ENCODE results near the gene EPB41L3. TPM values are rescaled to one million over a fixed set of nuclear protein-coding genes. Genes with fewer than 3 reads are reported as not detected.

The EPB41L3 gene
- polyA plus RNA-seq, 3 donors: 25.2 to 56.6 (median 51.3) TPM

DNA sequence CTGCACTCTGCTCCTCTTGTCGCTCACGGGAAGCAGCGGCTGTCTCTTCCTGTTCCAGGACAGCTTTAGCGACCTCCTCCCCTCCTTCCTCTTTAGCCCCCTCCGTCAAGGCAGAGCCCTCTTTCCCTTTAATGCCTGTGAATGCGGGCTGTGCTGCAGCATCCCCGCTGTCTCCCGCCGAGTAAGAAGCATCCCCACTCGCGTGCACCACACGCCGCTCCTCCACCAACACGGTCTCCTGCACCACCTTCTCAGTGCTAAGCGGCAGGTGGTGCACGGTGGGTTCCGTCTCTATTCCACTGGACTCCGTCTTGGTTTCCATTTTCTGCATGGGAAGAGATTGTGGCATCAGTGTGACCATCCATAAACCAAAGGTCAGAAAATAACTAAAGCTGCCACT, 146.7 kb downstream of the EPB41L3 start:
- Histone ChIP-seq H3K4me2 (replicated peaks; ENCODE audit: extremely low read depth, low read length, poor library complexity, severe bottlenecking) (no peak overlapping the region), H4K20me1 (ENCODE audit: insufficient read depth, low read length) (no peaks in the 10 kb centered on the region), H3K9ac (ENCODE audit: insufficient read depth, low read length, poor library complexity, severe bottlenecking) (no peak overlapping the region), H3K36me3 (replicated peaks in 1 of 2; ENCODE audit: control insufficient read depth in 1 of 2, insufficient read depth in 2 of 2, low read length in 2 of 2) (peaks cover 36 to 75% of the 10 kb centered on the region in 2 donors), H3K4me3 (replicated peaks in 1 of 3; ENCODE audit: low read depth in 2 of 3, low read length in 3 of 3) (no peak overlapping the region), H3K27ac (ENCODE audit: low read depth in 1 of 2, low read length in 2 of 2) (no peak overlapping the region), H2AFZ (ENCODE audit: insufficient read depth, low read depth, low read length, poor library complexity, severe bottlenecking) (no peak overlapping the region), H3K79me2 (ENCODE audit: insufficient read depth, low read length) (no peaks in the 10 kb centered on the region), H3K9me3 (replicated peaks in 1 of 2; ENCODE audit: control insufficient read depth in 1 of 2, insufficient read depth in 1 of 2, low read length in 2 of 2) (no peaks in the 10 kb centered on the region), H3K27me3 (ENCODE audit: control insufficient read depth in 2 of 2, insufficient read depth in 2 of 2, low read length in 2 of 2) (no peaks in the 10 kb centered on the region), H3K4me1 (ENCODE audit: control insufficient read depth in 1 of 2, insufficient read depth in 2 of 2, low read length in 2 of 2) (no peaks in the 10 kb centered on the region)
- intact Hi-C loops (cut with micrococcal nuclease): no loop called here
- H3K4me1 Mint-ChIP-seq: no peaks in the 10 kb centered on the region
- H3K9me3 Mint-ChIP-seq: peaks cover 0 to 5% (median 0%) of the 10 kb centered on the region in 7 donors
- 96% methylated on average over 18 of the region's 18 CpGs for WGBS (ENCODE audit: insufficient coverage)
- DNase-seq: no peak
- no peak overlapping the region for H3K4me3 Mint-ChIP-seq
- no peak overlapping the region for H3K27ac Mint-ChIP-seq
- TF ChIP-seq CTCF (IDR thresholded peaks at IDR 0.05): no peak
- H3K27me3 Mint-ChIP-seq (ENCODE audit: low read depth in 3 of 3): peaks cover 0 to 4% (median 3%) of the 10 kb centered on the region in 3 donors
- H3K36me3 Mint-ChIP-seq: peaks cover 53 to 69% of the 10 kb centered on the region in 2 donors

GRCh38 chr18:5395860-5396448, 147.8 kb downstream of the EPB41L3 start:
- intact Hi-C loops (cut with micrococcal nuclease): no loop called here
- Histone ChIP-seq H4K20me1 (ENCODE audit: insufficient read depth, low read length) (no peaks in the 10 kb centered on the region), H3K36me3 (replicated peaks in 1 of 2; ENCODE audit: control insufficient read depth in 1 of 2, insufficient read depth in 2 of 2, low read length in 2 of 2) (peaks cover 36 to 75% of the 10 kb centered on the region in 2 donors), H3K27me3 (ENCODE audit: control insufficient read depth in 2 of 2, insufficient read depth in 2 of 2, low read length in 2 of 2) (no peaks in the 10 kb centered on the region), H3K4me1 (ENCODE audit: control insufficient read depth in 1 of 2, insufficient read depth in 2 of 2, low read length in 2 of 2) (no peaks in the 10 kb centered on the region), H3K9ac (ENCODE audit: insufficient read depth, low read length, poor library complexity, severe bottlenecking) (no peak overlapping the region), H3K9me3 (replicated peaks in 1 of 2; ENCODE audit: control insufficient read depth in 1 of 2, insufficient read depth in 1 of 2, low read length in 2 of 2) (no peaks in the 10 kb centered on the region), H3K27ac (ENCODE audit: low read depth in 1 of 2, low read length in 2 of 2) (no peak overlapping the region), H2AFZ (ENCODE audit: insufficient read depth, low read depth, low read length, poor library complexity, severe bottlenecking) (no peak overlapping the region), H3K4me2 (replicated peaks; ENCODE audit: extremely low read depth, low read length, poor library complexity, severe bottlenecking) (no peak overlapping the region), H3K4me3 (replicated peaks in 1 of 3; ENCODE audit: low read depth in 2 of 3, low read length in 3 of 3) (no peak overlapping the region), H3K79me2 (ENCODE audit: insufficient read depth, low read length) (no peaks in the 10 kb centered on the region)
- H3K27ac Mint-ChIP-seq: no peak overlapping the region
- H3K4me1 Mint-ChIP-seq: no peaks in the 10 kb centered on the region
- no peak overlapping the region for H3K4me3 Mint-ChIP-seq
- DNase-seq: no peak
- WGBS (ENCODE audit: insufficient coverage): 100% methylated on average over 3 of the region's 6 CpGs
- H3K36me3 Mint-ChIP-seq: peaks cover 50 to 67% of the 10 kb centered on the region in 2 donors
- TF ChIP-seq CTCF (IDR thresholded peaks at IDR 0.05): no peak
- H3K27me3 Mint-ChIP-seq (ENCODE audit: low read depth in 3 of 3): peaks cover 0 to 4% (median 3%) of the 10 kb centered on the region in 3 donors
- peaks cover 0 to 5% (median 0%) of the 10 kb centered on the region in 7 donors for H3K9me3 Mint-ChIP-seq
